Tibial artery (tissue), 4 donors: ENCODE measurements around the gene RANBP3.
A peak's percentile ranks its signal among the peaks of the same experiment; 100 is the strongest.

ENCODE experiments used
- DNase-seq, 2 donors: peaks; one replicate each; pipeline ENCODE4 v3.0.0-alpha.2; 2019
- H3K27ac ChIP-seq, 2 donors: fragments of 200-600 bp; sonication (generic) in 1 of 2; 1 replicate in 1 of 2; 2 replicates in 1 of 2; pipeline ENCODE4 v1.5.1; 2018 to 2019; ENCODE audit warnings: mild to moderate bottlenecking in 1 of 2
- H3K27me3 ChIP-seq, 2 donors: fragments of 200-600 bp; sonication (generic) in 1 of 2; one replicate each; pipeline versions ENCODE4 v1.5.1 to v1.6.0; 2016 to 2019
- H3K36me3 ChIP-seq, 3 donors: fragments of 200-600 bp; sonication (generic) in 2 of 3; one replicate each; pipeline ENCODE4 v1.5.1; 2016 to 2019; ENCODE audit warnings: mild to moderate bottlenecking in 2 of 3
- H3K4me1 ChIP-seq, 4 donors: fragments of 200-600 bp; sonication (generic) in 2 of 4; 1 replicate in 3 of 4; 2 replicates in 1 of 4; pipeline ENCODE4 v1.5.1; 2016 to 2019
- H3K4me3 ChIP-seq, 2 donors: fragments of 200-600 bp; sonication (generic) in 1 of 2; 1 replicate in 1 of 2; 2 replicates in 1 of 2; pipeline ENCODE4 v1.5.1; 2018 to 2019; ENCODE audit warnings: mild to moderate bottlenecking in 2 of 2
- H3K9me3 ChIP-seq, 3 donors: fragments of 200-600 bp; sonication (generic) in 1 of 3; one replicate each; pipeline ENCODE4 v1.5.1; 2016 to 2019
- CTCF ChIP-seq, 2 experiments: fragments of 200-600 bp in 1 of 2; fragments of 450-650 bp in 1 of 2; IDR thresholded peaks; one replicate each; pipeline ENCODE4 v1.5.1; 2017 to 2019; ENCODE audit warnings: antibody characterized with exemption in 2 of 2, mild to moderate bottlenecking in 1 of 2, moderate library complexity in 1 of 2
- intact Hi-C: fragments of 100-400 bp; cut with DNase I; formaldehyde crosslinking; loops from one replicate; pipeline ENCODE4 v1.15.0; 2023; ENCODE audit warnings: low total_unique reads

Gene RANBP3

DNA sequence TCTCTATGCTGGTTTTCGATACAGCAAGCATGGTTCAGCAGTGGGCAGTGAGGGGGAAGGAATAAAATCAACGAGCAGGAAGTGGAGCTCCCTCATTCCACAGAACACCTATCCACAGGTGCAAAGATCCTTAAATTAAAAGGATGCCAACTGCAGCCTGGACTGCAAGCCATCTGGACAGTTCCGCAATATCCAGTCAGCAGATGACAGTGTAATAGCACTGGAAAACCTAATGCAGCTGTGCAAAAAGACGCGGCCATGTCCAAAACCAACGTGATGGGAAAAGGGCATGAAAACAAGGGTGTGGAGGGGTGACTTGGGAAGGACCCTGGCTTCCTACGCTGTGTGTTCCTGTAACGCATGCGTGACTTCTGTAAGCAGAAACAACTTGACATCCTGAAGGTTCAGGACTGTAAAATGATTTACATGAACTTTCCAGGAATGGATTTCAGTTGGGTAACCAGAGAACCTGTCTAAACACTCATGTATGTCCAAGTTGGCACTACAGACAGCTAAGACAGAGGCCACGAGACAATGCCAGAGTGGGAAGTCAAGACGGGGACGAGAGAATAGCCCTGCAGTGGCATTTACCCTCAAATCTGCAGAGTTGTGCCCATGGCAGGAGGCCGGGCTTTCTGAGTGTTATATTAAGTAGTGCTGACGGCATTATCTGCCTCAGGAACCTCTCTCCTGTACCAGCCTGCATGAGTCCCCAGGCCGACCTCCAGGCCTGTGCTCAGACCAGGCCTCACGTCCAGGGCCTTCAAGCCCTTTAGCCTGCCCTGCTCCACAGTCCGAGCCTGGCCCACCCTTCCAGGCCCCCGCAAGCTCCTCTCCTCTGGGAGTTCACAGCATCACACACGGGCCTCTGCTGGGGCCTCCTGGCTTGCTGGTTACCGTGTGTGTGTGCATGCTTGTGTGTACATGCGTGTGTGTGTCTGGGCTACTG, 37.4 kb downstream of the RANBP3 start:
- no peaks in the 10 kb centered on the region for H3K9me3 ChIP-seq
- peaks cover 0 to 7% (median 1%) of the 10 kb centered on the region in 4 donors for H3K4me1 ChIP-seq
- H3K4me3 ChIP-seq, result no peak overlapping the region
- peaks cover 18 to 60% (median 42%) of the 10 kb centered on the region in 3 donors for H3K36me3 ChIP-seq
- intact Hi-C loops, result no loop called here
- no peak overlapping the region for H3K27ac ChIP-seq
- no peak for TF ChIP-seq CTCF (IDR thresholded peaks at IDR 0.05)
- DNase-seq, result no peak
- no peaks in the 10 kb centered on the region for H3K27me3 ChIP-seq

GRCh38 chr19:5937550-5937949, 40.4 kb downstream of the RANBP3 start:
- Histone ChIP-seq H3K36me3 (peaks cover 18 to 78% (median 45%) of the 10 kb centered on the region in 3 donors), H3K4me1 (peaks cover 0 to 14% (median 4%) of the 10 kb centered on the region in 4 donors), H3K27me3 (no peaks in the 10 kb centered on the region), H3K9me3 (no peaks in the 10 kb centered on the region), H3K27ac (no peak overlapping the region), H3K4me3 (no peak overlapping the region)
- no peak for DNase-seq
- no peak for TF ChIP-seq CTCF (IDR thresholded peaks at IDR 0.05)
- intact Hi-C loops, result no loop called here

GRCh38 chr19:5936292-5936592, 41.7 kb downstream of the RANBP3 start:
- Histone ChIP-seq H3K27me3 (no peaks in the 10 kb centered on the region), H3K4me3 (no peak overlapping the region), H3K27ac (no peak overlapping the region), H3K36me3 (peaks cover 16 to 85% (median 55%) of the 10 kb centered on the region in 3 donors), H3K9me3 (no peaks in the 10 kb centered on the region), H3K4me1 (peaks cover 0 to 14% (median 4%) of the 10 kb centered on the region in 4 donors)
- intact Hi-C loops, result no loop called here
- TF ChIP-seq CTCF (IDR thresholded peaks at IDR 0.05), result no peak
- no peak for DNase-seq

DNA sequence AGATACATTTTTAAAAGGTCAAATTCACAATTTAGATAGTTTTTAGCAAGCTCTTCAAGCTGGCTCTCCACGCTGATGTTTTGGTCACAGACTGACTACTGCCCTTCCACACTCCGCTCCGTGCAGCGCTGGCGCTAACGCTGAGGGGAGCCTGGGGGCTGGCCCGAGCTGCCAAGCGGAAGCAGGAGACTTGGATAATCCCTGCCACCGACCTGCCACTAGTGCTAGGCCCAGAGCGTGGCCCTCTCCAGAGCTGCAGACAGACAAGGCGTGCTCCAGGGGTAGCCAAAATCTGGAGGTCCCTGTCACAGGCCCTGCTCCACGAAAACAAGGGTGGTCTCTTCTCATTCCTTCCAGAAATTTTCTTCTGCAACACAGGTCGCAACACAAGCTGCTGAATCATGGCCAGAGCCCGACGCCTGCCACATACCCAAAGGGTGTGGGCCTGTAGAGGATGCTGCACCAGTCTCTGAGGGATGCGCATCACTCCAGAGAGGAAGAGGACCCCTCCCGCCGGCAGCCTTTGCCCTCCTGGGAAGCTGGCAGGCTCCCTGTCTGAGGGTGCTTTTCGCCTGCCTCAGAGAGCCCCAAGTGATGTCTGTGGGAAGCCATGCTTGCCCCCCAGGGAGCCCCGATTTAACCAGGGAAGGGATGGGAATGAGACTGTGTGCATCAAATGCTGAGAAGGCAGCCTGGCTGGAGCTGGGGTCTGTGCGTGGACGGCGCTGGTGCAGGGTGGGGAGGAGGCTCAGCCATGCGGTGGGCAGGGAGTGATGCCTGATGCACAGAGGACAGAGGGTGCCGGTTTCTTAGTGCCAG, 42.3 kb downstream of the RANBP3 start:
- intact Hi-C loops, result no loop called here
- Histone ChIP-seq H3K36me3 (peaks cover 16 to 85% (median 55%) of the 10 kb centered on the region in 3 donors), H3K4me3 (no peak overlapping the region), H3K9me3 (no peaks in the 10 kb centered on the region), H3K27me3 (no peaks in the 10 kb centered on the region), H3K4me1 (peaks cover 0 to 14% (median 4%) of the 10 kb centered on the region in 4 donors), H3K27ac (peak overlapping the region in 1 of 2 donors; percentile 36)
- TF ChIP-seq CTCF (IDR thresholded peaks at IDR 0.05), result no peak
- DNase-seq, result no peak

- peak overlapping the region; percentile 17 to 36 for H3K27ac ChIP-seq
- no peaks in the 10 kb centered on the region for H3K9me3 ChIP-seq
- peaks cover 0 to 14% (median 4%) of the 10 kb centered on the region in 4 donors for H3K4me1 ChIP-seq
- intact Hi-C loops, result no loop called here
- no peak overlapping the region for H3K4me3 ChIP-seq
- peaks cover 15 to 85% (median 55%) of the 10 kb centered on the region in 3 donors for H3K36me3 ChIP-seq
- TF ChIP-seq CTCF (IDR thresholded peaks at IDR 0.05), result no peak
- no peak for DNase-seq
- no peaks in the 10 kb centered on the region for H3K27me3 ChIP-seq
These were observed 43.0 kb downstream of the RANBP3 start for GRCh38 chr19:5934774-5935472.
